CD14-positive monocyte (primary cell): Measurements from ENCODE around the gene NADK2. TPM values are rescaled to one million over a fixed set of nuclear protein-coding genes. Genes with fewer than 3 reads are reported as not detected.

ENCODE experiments used
- DNase-seq, 3 donors: peaks; one replicate each; pipeline ENCODE4 v3.0.0-alpha.2; 2011 to 2022
- H2AFZ ChIP-seq: 2 replicates; pipeline ENCODE4 v1.6.0; 2012; ENCODE audit warnings: mild to moderate bottlenecking, low read depth, low read length, inconsistent platforms; ENCODE audit not compliant: insufficient read depth, poor library complexity, severe bottlenecking
- H3K27ac ChIP-seq, 2 donors: 1 replicate in 1 of 2; 2 replicates in 1 of 2; pipeline ENCODE4 v1.5.1; 2012 to 2013; ENCODE audit warnings: low read length in 2 of 2, control low read depth in 1 of 2, inconsistent platforms in 1 of 2, low read depth in 1 of 2, mild to moderate bottlenecking in 1 of 2
- H3K27me3 ChIP-seq, 2 donors: one replicate each; pipeline versions ENCODE4 v1.6.0 to v1.6.1; 2011 to 2013; ENCODE audit warnings: low read length in 2 of 2; ENCODE audit not compliant: control insufficient read depth in 2 of 2, insufficient read depth in 2 of 2
- H3K36me3 ChIP-seq, 2 donors: replicated peaks in 1 of 2; 1 replicate in 1 of 2; 2 replicates in 1 of 2; pipeline versions ENCODE4 v1.5.1 to v1.6.1; 2012 to 2013; ENCODE audit warnings: low read length in 2 of 2, control low read depth in 1 of 2, inconsistent platforms in 1 of 2, mild to moderate bottlenecking in 1 of 2; ENCODE audit not compliant: insufficient read depth in 2 of 2, control insufficient read depth in 1 of 2
- H3K4me1 ChIP-seq, 2 donors: 1 replicate in 1 of 2; 2 replicates in 1 of 2; pipeline versions ENCODE4 v1.5.1 to v1.6.1; 2012 to 2013; ENCODE audit warnings: low read length in 2 of 2, control low read depth in 1 of 2, inconsistent platforms in 1 of 2, mild to moderate bottlenecking in 1 of 2, moderate library complexity in 1 of 2; ENCODE audit not compliant: insufficient read depth in 2 of 2, control insufficient read depth in 1 of 2
- H3K4me2 ChIP-seq: replicated peaks from 2 replicates; pipeline ENCODE3; 2012; ENCODE audit warnings: low read length, moderate library complexity, mild to moderate bottlenecking; ENCODE audit not compliant: poor library complexity, severe bottlenecking; ENCODE audit errors: extremely low read depth
- H3K4me3 ChIP-seq, 3 experiments: fragments of 200-600 bp in 1 of 3; sonication (generic) in 1 of 3; replicated peaks in 1 of 3; 1 replicate in 2 of 3; 2 replicates in 1 of 3; pipeline ENCODE4 v1.5.1; 2011 to 2013; ENCODE audit warnings: low read length in 3 of 3, mild to moderate bottlenecking in 3 of 3, control low read depth in 2 of 3, low read depth in 2 of 3, inconsistent platforms in 1 of 3, moderate library complexity in 1 of 3
- H3K79me2 ChIP-seq: 2 replicates; pipeline ENCODE4 v1.6.0; 2012; ENCODE audit warnings: mild to moderate bottlenecking, control low read depth, inconsistent platforms, low read length, moderate library complexity; ENCODE audit not compliant: insufficient read depth
- H3K9ac ChIP-seq: 2 replicates; pipeline ENCODE4 v1.6.0; 2017; ENCODE audit warnings: low read length, mild to moderate bottlenecking; ENCODE audit not compliant: insufficient read depth, poor library complexity, severe bottlenecking
- H3K9me3 ChIP-seq, 2 donors: replicated peaks in 1 of 2; 1 replicate in 1 of 2; 2 replicates in 1 of 2; pipeline versions ENCODE4 v1.5.1 to v1.6.1; 2012 to 2013; ENCODE audit warnings: low read length in 2 of 2, control low read depth in 1 of 2; ENCODE audit not compliant: control insufficient read depth in 1 of 2, insufficient read depth in 1 of 2
- H4K20me1 ChIP-seq: 2 replicates; pipeline ENCODE4 v1.6.0; 2012; ENCODE audit warnings: mild to moderate bottlenecking, low read length, control low read depth, moderate library complexity; ENCODE audit not compliant: insufficient read depth
- H3K27ac Mint-ChIP-seq, 7 donors: one replicate each; pipeline ENCODE4 v1.8.0; 2020; ENCODE audit warnings: mild to moderate bottlenecking in 7 of 7, mixed read lengths in 7 of 7, moderate library complexity in 6 of 7, inconsistent platforms in 2 of 7
- H3K27me3 Mint-ChIP-seq, 3 donors: one replicate each; pipeline ENCODE4 v1.8.0; 2021 to 2022; ENCODE audit warnings: low read depth in 3 of 3, mild to moderate bottlenecking in 3 of 3, mixed read lengths in 3 of 3, moderate library complexity in 3 of 3, inconsistent platforms in 1 of 3
- H3K36me3 Mint-ChIP-seq, 2 donors: one replicate each; pipeline ENCODE4 v1.8.0; 2020; ENCODE audit warnings: mixed read lengths in 2 of 2, inconsistent platforms in 1 of 2, mild to moderate bottlenecking in 1 of 2
- H3K4me1 Mint-ChIP-seq: one replicate; pipeline ENCODE4 v1.8.0; 2020; ENCODE audit warnings: mild to moderate bottlenecking, mixed read lengths
- H3K4me3 Mint-ChIP-seq, 2 donors: one replicate each; pipeline ENCODE4 v1.8.0; 2020; ENCODE audit warnings: mild to moderate bottlenecking in 2 of 2, mixed read lengths in 2 of 2, moderate library complexity in 1 of 2
- H3K9me3 Mint-ChIP-seq, 7 donors: one replicate each; pipeline ENCODE4 v1.8.0; 2020 to 2022; ENCODE audit warnings: mixed read lengths in 7 of 7, mild to moderate bottlenecking in 6 of 7, moderate library complexity in 6 of 7, inconsistent platforms in 2 of 7
- WGBS: methylation state at CpG from one replicate; pipeline ENCODE4 v1.1.5; 2013; ENCODE audit warnings: missing lambda C conversion rate; ENCODE audit not compliant: insufficient coverage; 5-methylcytosine and 5-hydroxymethylcytosine counted together
- intact Hi-C, 2 donors: fragments of 100-400 bp; cut with micrococcal nuclease; formaldehyde crosslinking; loops; one replicate each; pipeline versions ENCODE4 v1.15.0 to v1.15.1; 2023
- polyA plus RNA-seq, 3 donors: library from polyadenylated mRNA; depleted of rRNA in 1 of 3; unstranded in 2 of 3; stranded (reverse) in 1 of 3; fragments of 300-500 nt in 2 of 3; fragments of >200 nt in 1 of 3; fragmentation: Illumina TruSeq in 2 of 3; gene quantifications; 1 replicate in 2 of 3; 2 replicates in 1 of 3; pipeline ENCODE4 v1.2.3, GENCODE V29; 2012 to 2021
- TF ChIP-seq, protein P1 (sequence below): fragments of 200-600 bp; IDR thresholded peaks from one replicate; pipeline ENCODE4 v1.8.0; 2022; ENCODE audit warnings: antibody characterized with exemption, mild to moderate bottlenecking

The NADK2 gene
- polyA plus RNA-seq, 3 donors: 2.6 to 5.9 (median 3.3) TPM

DNA sequence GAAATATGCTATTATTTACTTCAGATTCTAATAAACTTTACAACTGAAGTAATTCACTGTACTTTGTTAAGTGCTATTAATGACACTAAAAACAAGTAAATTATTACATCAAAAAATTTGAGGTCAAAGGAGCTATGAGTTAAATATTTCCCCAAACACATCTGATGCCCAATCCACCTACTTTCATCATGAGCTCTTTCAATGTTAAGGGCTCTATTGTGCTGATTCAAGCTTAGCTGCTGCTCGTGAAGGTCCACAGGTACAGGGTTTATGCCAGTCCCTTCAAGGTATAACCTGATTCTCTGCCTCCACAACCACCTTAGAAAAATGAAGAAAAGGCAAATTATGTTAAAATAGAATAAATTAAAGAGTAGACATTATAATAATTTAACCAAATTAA is 24.2 kb downstream of the NADK2 start:
- intact Hi-C loops: no loop called here
- TF ChIP-seq, protein P1, sequence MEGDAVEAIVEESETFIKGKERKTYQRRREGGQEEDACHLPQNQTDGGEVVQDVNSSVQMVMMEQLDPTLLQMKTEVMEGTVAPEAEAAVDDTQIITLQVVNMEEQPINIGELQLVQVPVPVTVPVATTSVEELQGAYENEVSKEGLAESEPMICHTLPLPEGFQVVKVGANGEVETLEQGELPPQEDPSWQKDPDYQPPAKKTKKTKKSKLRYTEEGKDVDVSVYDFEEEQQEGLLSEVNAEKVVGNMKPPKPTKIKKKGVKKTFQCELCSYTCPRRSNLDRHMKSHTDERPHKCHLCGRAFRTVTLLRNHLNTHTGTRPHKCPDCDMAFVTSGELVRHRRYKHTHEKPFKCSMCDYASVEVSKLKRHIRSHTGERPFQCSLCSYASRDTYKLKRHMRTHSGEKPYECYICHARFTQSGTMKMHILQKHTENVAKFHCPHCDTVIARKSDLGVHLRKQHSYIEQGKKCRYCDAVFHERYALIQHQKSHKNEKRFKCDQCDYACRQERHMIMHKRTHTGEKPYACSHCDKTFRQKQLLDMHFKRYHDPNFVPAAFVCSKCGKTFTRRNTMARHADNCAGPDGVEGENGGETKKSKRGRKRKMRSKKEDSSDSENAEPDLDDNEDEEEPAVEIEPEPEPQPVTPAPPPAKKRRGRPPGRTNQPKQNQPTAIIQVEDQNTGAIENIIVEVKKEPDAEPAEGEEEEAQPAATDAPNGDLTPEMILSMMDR: no peak
- peaks cover 27 to 76% of the 10 kb centered on the region in 2 donors for H3K36me3 ChIP-seq
- H3K27me3 Mint-ChIP-seq: no peaks in the 10 kb centered on the region
- H4K20me1 ChIP-seq: no peaks in the 10 kb centered on the region
- no peaks in the 10 kb centered on the region for H3K27me3 ChIP-seq
- peaks cover 49 to 53% of the 10 kb centered on the region in 2 donors for H3K36me3 Mint-ChIP-seq
- H3K27ac ChIP-seq: no peak overlapping the region
- H3K9me3 ChIP-seq: no peaks in the 10 kb centered on the region
- no peak overlapping the region for H3K4me3 ChIP-seq
- H3K79me2 ChIP-seq: no peaks in the 10 kb centered on the region
- H3K9me3 Mint-ChIP-seq: no peaks in the 10 kb centered on the region
- no peak overlapping the region for H3K4me2 ChIP-seq
- DNase-seq: no peak
- H3K27ac Mint-ChIP-seq: no peak overlapping the region
- H2AFZ ChIP-seq: no peak overlapping the region
- no peak overlapping the region for H3K9ac ChIP-seq
- 100% methylated on average over 1 of the region's 1 CpG for WGBS
- no peaks in the 10 kb centered on the region for H3K4me1 Mint-ChIP-seq
- no peaks in the 10 kb centered on the region for H3K4me1 ChIP-seq
- no peak overlapping the region for H3K4me3 Mint-ChIP-seq

DNA sequence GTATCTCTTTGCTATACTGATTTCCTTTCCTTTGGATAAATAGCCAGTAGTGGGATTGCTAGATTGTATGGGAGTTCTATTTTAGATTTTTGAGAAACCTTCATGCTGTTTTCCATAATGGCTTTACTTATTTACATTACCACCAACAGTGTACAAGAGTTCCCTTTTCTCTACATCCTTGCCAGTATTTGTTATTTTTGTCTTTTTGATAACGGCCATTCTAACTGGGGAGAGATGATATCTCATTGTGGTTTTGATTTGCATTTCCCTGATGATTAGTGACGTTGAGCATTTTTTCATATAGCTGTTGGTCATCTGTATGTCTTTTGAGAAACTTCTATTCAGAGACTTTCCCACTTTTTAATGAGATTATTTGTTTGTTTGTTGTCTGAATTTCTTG is 25.8 kb downstream of the NADK2 start:
- Histone ChIP-seq H3K9ac (no peak overlapping the region), H3K36me3 (peaks cover 34 to 73% of the 10 kb centered on the region in 2 donors), H3K4me3 (no peak overlapping the region), H3K27me3 (no peaks in the 10 kb centered on the region), H3K79me2 (no peaks in the 10 kb centered on the region), H3K9me3 (no peaks in the 10 kb centered on the region), H3K27ac (no peak overlapping the region), H4K20me1 (no peaks in the 10 kb centered on the region), H3K4me1 (no peaks in the 10 kb centered on the region), H2AFZ (no peak overlapping the region), H3K4me2 (no peak overlapping the region)
- no peak overlapping the region for H3K4me3 Mint-ChIP-seq
- DNase-seq: no peak
- peaks cover 53% of the 10 kb centered on the region in 2 donors for H3K36me3 Mint-ChIP-seq
- H3K9me3 Mint-ChIP-seq: no peaks in the 10 kb centered on the region
- intact Hi-C loops: no loop called here
- WGBS: no CpG with 5 or more reads among the region's 2 CpGs
- no peaks in the 10 kb centered on the region for H3K4me1 Mint-ChIP-seq
- no peak overlapping the region for H3K27ac Mint-ChIP-seq
- TF ChIP-seq, protein P1: no peak
- H3K27me3 Mint-ChIP-seq: no peaks in the 10 kb centered on the region
